HG02798 (cell line): ENCODE results near the gene MIER2.
"Not testable (repeated sequence)": the region's sequence is repeated elsewhere in the genome, so short reads cannot be mapped to it uniquely, and the experiment has no call there.

ENCODE experiments used
- ATAC-seq: cut with Tn5 transposase; IDR thresholded peaks from one replicate; pipeline ENCODE4 v1.9.1; 2021; ENCODE audit warnings: mild to moderate bottlenecking; ENCODE audit not compliant: unreplicated experiment, poor library complexity

Gene MIER2, protein sequence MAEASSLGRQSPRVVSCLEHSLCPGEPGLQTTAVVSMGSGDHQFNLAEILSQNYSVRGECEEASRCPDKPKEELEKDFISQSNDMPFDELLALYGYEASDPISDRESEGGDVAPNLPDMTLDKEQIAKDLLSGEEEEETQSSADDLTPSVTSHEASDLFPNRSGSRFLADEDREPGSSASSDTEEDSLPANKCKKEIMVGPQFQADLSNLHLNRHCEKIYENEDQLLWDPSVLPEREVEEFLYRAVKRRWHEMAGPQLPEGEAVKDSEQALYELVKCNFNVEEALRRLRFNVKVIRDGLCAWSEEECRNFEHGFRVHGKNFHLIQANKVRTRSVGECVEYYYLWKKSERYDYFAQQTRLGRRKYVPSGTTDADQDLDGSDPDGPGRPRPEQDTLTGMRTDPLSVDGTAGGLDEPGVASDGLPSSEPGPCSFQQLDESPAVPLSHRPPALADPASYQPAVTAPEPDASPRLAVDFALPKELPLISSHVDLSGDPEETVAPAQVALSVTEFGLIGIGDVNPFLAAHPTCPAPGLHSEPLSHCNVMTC

GRCh38 chr19:344625-345319, at the start of gene MIER2:
Gene MIER2, minus strand, starts transcription at chr19:344796. Its CDS starts 14 bp downstream, at chr19:344782.
- peak; percentile 89 for ATAC-seq

GRCh38 chr19:393560-393959, 49.0 kb upstream of the MIER2 start:
- ATAC-seq = not testable (repeated sequence)

GRCh38 chr19:392375-392970, 47.9 kb upstream of the MIER2 start:
- no peak for ATAC-seq

DNA sequence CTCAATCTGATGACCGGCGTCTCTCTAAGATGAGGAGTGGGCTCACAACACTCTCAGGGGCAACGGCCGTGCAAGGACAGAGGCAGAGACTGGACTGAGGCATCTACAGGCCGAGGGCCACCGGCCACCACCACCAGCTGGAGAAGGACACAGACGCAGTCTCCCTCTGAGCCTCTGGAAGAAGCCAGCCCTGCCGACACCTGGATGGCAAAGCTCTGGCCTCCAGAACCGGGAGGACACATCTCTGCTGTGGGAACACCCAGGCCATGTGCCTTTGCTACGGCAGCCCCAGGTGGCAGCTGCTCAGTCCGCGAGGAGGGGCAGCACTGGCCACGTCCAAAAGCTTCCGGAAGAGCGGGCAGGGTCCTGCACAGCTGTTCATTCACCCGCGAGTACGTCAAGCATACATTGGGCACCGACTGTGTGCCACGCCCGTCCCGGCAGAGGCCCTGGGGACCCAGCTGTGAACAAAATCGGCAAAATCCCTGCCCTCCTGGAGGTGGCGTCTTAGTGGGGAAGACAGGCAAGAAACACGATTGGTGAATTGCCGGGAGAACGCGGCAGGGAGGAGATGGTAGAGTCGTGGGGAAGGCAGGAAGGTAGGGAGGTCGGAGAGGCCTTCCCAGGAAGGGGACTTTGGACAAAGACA, 47.3 kb upstream of the MIER2 start:
- no peak for ATAC-seq

DNA sequence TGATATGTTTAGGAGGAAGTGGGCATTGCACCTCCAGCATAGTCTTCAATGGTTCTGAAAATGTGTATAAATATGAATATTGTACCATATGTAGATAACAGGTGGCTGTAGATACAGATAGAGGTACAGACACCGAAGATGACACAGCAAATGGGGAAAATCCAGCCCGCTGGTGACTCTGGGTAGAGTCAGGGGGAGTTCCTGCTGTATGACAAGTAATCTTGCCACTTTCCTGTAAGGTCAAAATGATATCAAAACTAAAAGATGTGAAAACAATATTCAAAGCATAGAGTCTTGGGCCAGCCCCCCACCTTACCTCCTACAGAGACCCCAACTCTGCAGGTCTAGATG, 46.6 kb upstream of the MIER2 start:
- no peak for ATAC-seq

GRCh38 chr19:390386-391206, 46.0 kb upstream of the MIER2 start:
- ATAC-seq = no peak

DNA sequence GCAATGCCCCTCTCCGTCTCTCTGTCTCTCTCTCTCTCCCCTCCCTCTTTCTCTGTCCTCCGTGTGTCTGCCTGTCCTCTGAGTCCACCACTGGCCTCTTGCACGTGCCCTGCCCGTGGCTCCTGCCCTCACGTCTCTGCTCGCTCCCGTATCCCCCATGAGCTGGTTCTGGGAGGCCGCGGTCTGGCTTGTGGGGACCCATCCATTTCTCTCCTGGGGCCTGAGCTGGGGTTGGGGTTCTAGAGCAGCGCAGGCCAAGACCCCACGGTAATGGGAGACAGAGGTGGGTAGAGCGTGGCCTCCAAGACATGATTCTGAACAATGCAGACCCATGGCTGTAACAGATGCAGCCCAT, 45.3 kb upstream of the MIER2 start:
- ATAC-seq = no peak

DNA sequence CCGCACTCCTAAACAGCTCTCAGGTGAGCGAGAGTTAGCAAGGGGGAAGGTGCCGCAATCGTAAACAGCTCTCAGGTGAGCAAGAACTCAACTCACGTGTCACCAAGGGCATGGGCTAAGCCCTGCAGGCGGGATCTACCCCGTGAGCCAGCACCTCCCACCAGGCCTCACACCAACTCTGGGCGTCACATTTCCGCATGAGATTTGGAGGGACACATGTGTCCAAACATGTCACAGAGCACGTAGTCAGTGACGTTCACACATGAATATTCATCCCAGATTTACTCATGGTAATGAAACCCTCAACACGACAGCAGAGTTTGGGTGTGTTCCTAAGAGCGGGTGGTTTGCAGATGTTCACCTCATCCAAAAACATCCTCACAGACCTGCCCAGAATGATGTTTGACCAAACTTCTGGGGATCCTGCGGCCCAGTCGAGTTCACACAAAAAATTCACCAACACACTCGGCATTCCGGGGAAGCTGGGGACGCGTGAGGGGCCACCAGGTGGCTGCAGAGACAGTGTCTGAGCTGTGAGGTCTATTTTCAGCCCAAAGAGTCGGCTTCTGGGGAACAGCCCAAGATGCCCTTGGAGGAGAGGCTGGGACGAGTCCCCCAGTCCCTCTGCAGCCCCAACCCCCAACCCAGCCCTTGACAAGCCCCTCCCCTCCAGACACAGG, 44.8 kb upstream of the MIER2 start:
- ATAC-seq = no peak

DNA sequence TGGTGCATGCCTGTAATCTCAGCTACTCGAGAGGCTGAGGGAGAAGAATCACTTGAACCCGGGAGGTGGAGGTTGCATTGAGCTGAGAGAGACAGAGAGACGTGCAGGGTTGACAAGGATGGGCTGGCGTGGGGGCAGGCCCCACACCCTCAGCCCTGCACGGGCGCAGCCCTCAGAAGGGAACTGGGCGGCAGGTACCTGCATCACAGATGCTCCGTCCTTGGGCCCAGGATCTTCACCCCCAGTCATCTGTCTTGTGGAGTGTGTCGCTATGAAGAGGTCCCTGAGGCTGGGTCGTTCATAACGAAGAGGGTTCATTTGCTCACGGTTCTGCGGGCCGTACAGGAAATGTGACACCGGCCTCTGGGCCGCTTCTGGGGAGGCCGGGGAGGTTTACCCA, 44.1 kb upstream of the MIER2 start:
- no peak for ATAC-seq

GRCh38 chr19:387777-388176, 43.2 kb upstream of the MIER2 start:
- ATAC-seq = no peak

DNA sequence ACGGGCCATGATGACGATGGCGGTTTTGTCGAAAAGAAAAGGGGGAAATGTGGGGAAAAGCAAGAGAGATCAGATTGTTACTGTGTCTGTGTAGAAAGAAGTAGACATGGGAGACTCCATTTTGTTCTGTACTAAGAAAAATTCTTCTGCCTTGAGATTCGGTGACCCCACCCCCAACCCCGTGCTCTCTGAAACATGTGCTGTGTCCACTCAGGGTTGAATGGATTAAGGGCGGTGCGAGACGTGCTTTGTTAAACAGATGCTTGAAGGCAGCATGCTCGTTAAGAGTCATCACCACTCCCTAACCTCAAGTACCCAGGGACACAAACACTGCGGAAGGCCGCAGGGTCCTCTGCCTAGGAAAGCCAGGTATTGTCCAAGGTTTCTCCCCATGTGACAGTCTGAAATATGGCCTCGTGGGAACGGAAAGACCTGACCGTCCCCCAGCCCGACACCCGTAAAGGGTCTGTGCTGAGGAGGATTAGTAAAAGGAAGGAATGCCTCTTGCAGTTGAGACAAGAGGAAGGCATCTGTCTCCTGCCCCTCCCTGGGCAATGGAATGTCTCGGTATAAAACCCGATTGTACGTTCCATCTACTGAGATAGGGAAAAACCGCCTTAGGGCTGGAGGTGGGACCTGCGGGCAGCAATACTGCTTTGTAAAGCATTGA, 42.2 kb upstream of the MIER2 start:
- ATAC-seq = not testable (repeated sequence)

DNA sequence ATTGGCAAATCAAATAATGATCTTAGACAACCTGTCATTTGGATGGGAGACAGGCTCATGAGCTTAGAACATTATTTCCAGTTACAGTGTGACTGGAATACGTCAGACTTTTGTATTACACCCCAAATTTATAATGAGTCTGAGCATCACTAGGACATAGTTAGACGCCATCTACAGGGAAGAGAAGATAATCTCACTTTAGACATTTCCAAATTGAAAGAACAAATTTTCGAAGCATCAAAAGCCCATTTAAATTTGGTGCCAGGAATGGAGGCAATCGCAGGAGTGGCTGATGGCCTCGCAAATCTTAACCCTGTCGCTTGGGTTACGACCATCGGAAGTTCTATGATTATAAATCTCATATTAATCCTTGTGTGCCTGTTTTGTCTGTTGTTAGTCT, 41.6 kb upstream of the MIER2 start:
- ATAC-seq = not testable (repeated sequence)

DNA sequence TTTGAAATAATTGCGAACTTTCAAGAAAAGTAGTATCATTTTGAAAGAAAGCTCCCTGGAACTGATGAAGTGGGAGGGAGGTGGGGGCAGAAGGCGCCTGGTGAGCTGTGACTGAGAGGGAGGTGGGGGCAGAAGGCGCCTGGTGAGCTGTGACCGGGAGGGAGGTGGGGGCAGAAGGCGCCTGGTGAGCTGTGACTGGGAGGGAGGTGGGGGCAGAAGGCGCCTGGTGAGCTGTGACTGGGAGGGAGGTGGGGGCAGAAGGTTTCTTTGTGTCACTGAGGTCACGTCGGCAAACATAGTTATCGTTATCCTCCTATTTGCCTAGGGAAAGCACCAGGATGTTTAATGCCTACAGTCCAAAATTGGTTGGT, 40.2 kb upstream of the MIER2 start:
- ATAC-seq = no peak

- no peak for ATAC-seq
Observed at GRCh38 chr19:383922-384798, 39.6 kb upstream of the MIER2 start.

GRCh38 chr19:383040-383439, 38.4 kb upstream of the MIER2 start:
- no peak for ATAC-seq

DNA sequence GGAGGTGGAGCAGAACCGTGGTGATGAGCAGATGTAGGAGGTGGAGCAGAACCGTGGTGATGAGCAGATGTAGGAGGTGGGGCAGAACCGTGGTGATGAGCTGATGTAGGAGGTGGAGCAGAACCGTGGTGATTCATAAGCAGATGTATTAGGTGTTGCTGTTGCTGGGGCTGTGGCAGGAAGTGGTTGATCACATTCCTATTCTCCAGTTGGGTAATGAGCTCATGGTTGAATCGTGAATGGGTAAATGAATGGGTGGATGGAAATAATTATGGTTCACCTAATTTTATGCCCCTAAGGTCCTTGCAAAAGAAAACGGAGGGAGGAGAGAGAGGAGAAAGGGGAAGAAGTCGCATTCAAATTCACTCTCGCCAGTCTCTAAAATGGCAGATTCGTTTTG, 38.0 kb upstream of the MIER2 start:
- not testable (repeated sequence) for ATAC-seq

- not testable (repeated sequence) for ATAC-seq
Observed at GRCh38 chr19:381901-382300, 37.3 kb upstream of the MIER2 start.
